ENCODE data around the gene TBL1X. TPM values are rescaled to one million over a fixed set of nuclear protein-coding genes. Genes with fewer than 3 reads are reported as not detected.

Gene TBL1X
- total RNA-seq, 2 experiments from 2014 or later, result 20.0 to 23.0 TPM

GRCh38 chrX:9483376-9483775 lies 18.5 kb downstream of the TBL1X start:
- POLR2A ChIA-PET, result no interaction called here

GRCh38 chrX:9486786-9487387 lies 22.0 kb downstream of the TBL1X start:
- Mint-ChIP-seq H3K27me3 (ENCODE audit: low read depth) (no peaks in the 10 kb centered on the region), H3K4me1 (ENCODE audit: low read depth) (no peaks in the 10 kb centered on the region), H3K36me3 (ENCODE audit: low read depth) (peaks cover 20% of the 10 kb centered on the region), H3K9me3 (ENCODE audit: insufficient read depth) (no peaks in the 10 kb centered on the region), H3K4me3 (no peak overlapping the region), H3K27ac (no peak overlapping the region)
- ChIA-PET POLR2A (no interaction called here), CTCF (no interaction called here)
- DNase-seq (no peak), ATAC-seq (no peak)

More at GRCh38 chrX:9483376-9483775, 18.5 kb downstream of the TBL1X start:
- H3K27me3 Mint-ChIP-seq (ENCODE audit: low read depth), result no peaks in the 10 kb centered on the region
- no peak overlapping the region for H3K27ac Mint-ChIP-seq
- H3K4me1 Mint-ChIP-seq (ENCODE audit: low read depth), result peaks cover 2% of the 10 kb centered on the region
- DNase-seq (no peak), ATAC-seq (no peak)
- H3K4me3 Mint-ChIP-seq, result no peak overlapping the region
- no peaks in the 10 kb centered on the region for H3K9me3 Mint-ChIP-seq (ENCODE audit: insufficient read depth)
- H3K36me3 Mint-ChIP-seq (ENCODE audit: low read depth), result peaks cover 32% of the 10 kb centered on the region
- CTCF ChIA-PET, result interaction anchor here (0.7 kb wide), 1 partner anchor 42 kb away, joined by 3 read pairs; no protein-coding TSS in a partner anchor

GRCh38 chrX:9488586-9488985 lies 23.7 kb downstream of the TBL1X start:
- H3K36me3 Mint-ChIP-seq (ENCODE audit: low read depth), result peaks cover 12% of the 10 kb centered on the region

GRCh38 chrX:9489234-9489633 lies 24.4 kb downstream of the TBL1X start:
- no peak for DNase-seq
- no peak for ATAC-seq
- POLR2A ChIA-PET, result no interaction called here
- H3K4me1 Mint-ChIP-seq (ENCODE audit: low read depth), result no peaks in the 10 kb centered on the region
- H3K36me3 Mint-ChIP-seq (ENCODE audit: low read depth), result peaks cover 11% of the 10 kb centered on the region
- no peaks in the 10 kb centered on the region for H3K27me3 Mint-ChIP-seq (ENCODE audit: low read depth)
- CTCF ChIA-PET, result no interaction called here
- H3K27ac Mint-ChIP-seq, result no peak overlapping the region
- no peak overlapping the region for H3K4me3 Mint-ChIP-seq
- no peaks in the 10 kb centered on the region for H3K9me3 Mint-ChIP-seq (ENCODE audit: insufficient read depth)

More at GRCh38 chrX:9488586-9488985, 23.7 kb downstream of the TBL1X start:
- CTCF ChIA-PET, result no interaction called here
- no peak overlapping the region for H3K27ac Mint-ChIP-seq
- H3K9me3 Mint-ChIP-seq (ENCODE audit: insufficient read depth), result no peaks in the 10 kb centered on the region
- H3K4me3 Mint-ChIP-seq, result no peak overlapping the region
- no peaks in the 10 kb centered on the region for H3K27me3 Mint-ChIP-seq (ENCODE audit: low read depth)
- POLR2A ChIA-PET, result no interaction called here
- ATAC-seq, result no peak
- no peak for DNase-seq
- no peaks in the 10 kb centered on the region for H3K4me1 Mint-ChIP-seq (ENCODE audit: low read depth)

GRCh38 chrX:9492901-9493300 lies 28.0 kb downstream of the TBL1X start:
- ChIA-PET POLR2A (no interaction called here), CTCF (no interaction called here)
- Mint-ChIP-seq H3K4me1 (ENCODE audit: low read depth) (peaks cover 4% of the 10 kb centered on the region), H3K9me3 (ENCODE audit: insufficient read depth) (no peaks in the 10 kb centered on the region), H3K27me3 (ENCODE audit: low read depth) (no peaks in the 10 kb centered on the region), H3K4me3 (no peak overlapping the region), H3K36me3 (ENCODE audit: low read depth) (peaks cover 8% of the 10 kb centered on the region), H3K27ac (no peak overlapping the region)
- ATAC-seq (no peak), DNase-seq (no peak)

GRCh38 chrX:9493936-9494335 lies 29.1 kb downstream of the TBL1X start:
- Mint-ChIP-seq H3K27ac (no peak overlapping the region), H3K9me3 (ENCODE audit: insufficient read depth) (no peaks in the 10 kb centered on the region)
- CTCF ChIA-PET, result no interaction called here

GRCh38 chrX:9494771-9495170 lies 29.9 kb downstream of the TBL1X start:
- Mint-ChIP-seq H3K4me3 (no peak overlapping the region), H3K27me3 (ENCODE audit: low read depth) (no peaks in the 10 kb centered on the region), H3K36me3 (ENCODE audit: low read depth) (peaks cover 8% of the 10 kb centered on the region), H3K27ac (no peak overlapping the region), H3K9me3 (ENCODE audit: insufficient read depth) (no peaks in the 10 kb centered on the region), H3K4me1 (ENCODE audit: low read depth) (peaks cover 4% of the 10 kb centered on the region)
- POLR2A ChIA-PET, result no interaction called here
- CTCF ChIA-PET, result interaction anchor here (0.7 kb wide), 1 partner anchor 20 kb away, joined by 3 read pairs; no protein-coding TSS in a partner anchor
- ATAC-seq, result no peak
- DNase-seq, result no peak

More at GRCh38 chrX:9493936-9494335, 29.1 kb downstream of the TBL1X start:
- no peaks in the 10 kb centered on the region for H3K27me3 Mint-ChIP-seq (ENCODE audit: low read depth)
- peaks cover 8% of the 10 kb centered on the region for H3K36me3 Mint-ChIP-seq (ENCODE audit: low read depth)
- peaks cover 4% of the 10 kb centered on the region for H3K4me1 Mint-ChIP-seq (ENCODE audit: low read depth)
- no peak overlapping the region for H3K4me3 Mint-ChIP-seq
- POLR2A ChIA-PET, result no interaction called here
- DNase-seq (no peak), ATAC-seq (no peak)

GRCh38 chrX:9495496-9495895 lies 30.6 kb downstream of the TBL1X start:
- Mint-ChIP-seq H3K36me3 (ENCODE audit: low read depth) (peaks cover 8% of the 10 kb centered on the region), H3K4me1 (ENCODE audit: low read depth) (peaks cover 4% of the 10 kb centered on the region), H3K9me3 (ENCODE audit: insufficient read depth) (no peaks in the 10 kb centered on the region), H3K27me3 (ENCODE audit: low read depth) (no peaks in the 10 kb centered on the region), H3K27ac (no peak overlapping the region), H3K4me3 (no peak overlapping the region)
- CTCF ChIA-PET, result no interaction called here
- POLR2A ChIA-PET, result no interaction called here
- DNase-seq (no peak), ATAC-seq (no peak)

GRCh38 chrX:9498236-9498635 lies 33.4 kb downstream of the TBL1X start:
- ChIA-PET POLR2A (no interaction called here), CTCF (no interaction called here)
- DNase-seq (no peak), ATAC-seq (no peak)
- Mint-ChIP-seq H3K27ac (no peak overlapping the region), H3K9me3 (ENCODE audit: insufficient read depth) (no peaks in the 10 kb centered on the region), H3K27me3 (ENCODE audit: low read depth) (no peaks in the 10 kb centered on the region), H3K36me3 (ENCODE audit: low read depth) (peaks cover 23% of the 10 kb centered on the region), H3K4me1 (ENCODE audit: low read depth) (peaks cover 4% of the 10 kb centered on the region), H3K4me3 (no peak overlapping the region)

GRCh38 chrX:9500584-9500983 lies 35.7 kb downstream of the TBL1X start:
- Mint-ChIP-seq H3K27me3 (ENCODE audit: low read depth) (no peaks in the 10 kb centered on the region), H3K9me3 (ENCODE audit: insufficient read depth) (no peaks in the 10 kb centered on the region), H3K4me3 (no peak overlapping the region), H3K4me1 (ENCODE audit: low read depth) (no peaks in the 10 kb centered on the region), H3K27ac (no peak overlapping the region), H3K36me3 (ENCODE audit: low read depth) (peaks cover 41% of the 10 kb centered on the region)
- ChIA-PET POLR2A (interaction anchor here (0.6 kb wide), 1 partner anchor 684 kb away, joined by 3 read pairs; no protein-coding TSS in a partner anchor), CTCF (no interaction called here)
- no peak for ATAC-seq
- no peak for DNase-seq

- Mint-ChIP-seq H3K4me1 (ENCODE audit: low read depth) (no peaks in the 10 kb centered on the region), H3K9me3 (ENCODE audit: insufficient read depth) (no peaks in the 10 kb centered on the region), H3K27ac (no peak overlapping the region), H3K4me3 (no peak overlapping the region), H3K36me3 (ENCODE audit: low read depth) (peaks cover 43% of the 10 kb centered on the region), H3K27me3 (ENCODE audit: low read depth) (no peaks in the 10 kb centered on the region)
- CTCF ChIA-PET, result no interaction called here
- no peak for DNase-seq
- POLR2A ChIA-PET, result interaction anchor here (0.6 kb wide), 1 partner anchor 685 kb away, joined by 3 read pairs; no protein-coding TSS in a partner anchor
- ATAC-seq, result no peak
These were observed 36.5 kb downstream of the TBL1X start for GRCh38 chrX:9501362-9501761.

GRCh38 chrX:9503261-9503660 lies 38.4 kb downstream of the TBL1X start:
- peaks cover 48% of the 10 kb centered on the region for H3K36me3 Mint-ChIP-seq (ENCODE audit: low read depth)
- POLR2A ChIA-PET, result interaction anchor here (0.6 kb wide), 1 partner anchor 39 kb away, joined by 3 read pairs; no protein-coding TSS in a partner anchor
- CTCF ChIA-PET, result no interaction called here
- no peak for DNase-seq
- H3K9me3 Mint-ChIP-seq (ENCODE audit: insufficient read depth), result no peaks in the 10 kb centered on the region
- no peaks in the 10 kb centered on the region for H3K4me1 Mint-ChIP-seq (ENCODE audit: low read depth)
- ATAC-seq, result no peak
- H3K27me3 Mint-ChIP-seq (ENCODE audit: low read depth), result no peaks in the 10 kb centered on the region
- no peak overlapping the region for H3K4me3 Mint-ChIP-seq
- no peak overlapping the region for H3K27ac Mint-ChIP-seq

- POLR2A ChIA-PET, result no interaction called here
- ATAC-seq (no peak), DNase-seq (no peak)
- peaks cover 12% of the 10 kb centered on the region for H3K4me1 Mint-ChIP-seq (ENCODE audit: low read depth)
- no peak overlapping the region for H3K4me3 Mint-ChIP-seq
- peaks cover 44% of the 10 kb centered on the region for H3K36me3 Mint-ChIP-seq (ENCODE audit: low read depth)
- H3K27ac Mint-ChIP-seq, result no peak overlapping the region
- no peaks in the 10 kb centered on the region for H3K9me3 Mint-ChIP-seq (ENCODE audit: insufficient read depth)
- no peaks in the 10 kb centered on the region for H3K27me3 Mint-ChIP-seq (ENCODE audit: low read depth)
- CTCF ChIA-PET, result no interaction called here
These were observed 45.5 kb downstream of the TBL1X start for GRCh38 chrX:9510366-9510765.
